ENCODE results near the gene NAPB.

The NAPB gene

GRCh38 chr20:23356203-23356602 is 65.1 kb downstream of the NAPB start:
- Histone ChIP-seq H3K9me3 (ENCODE audit: insufficient read depth, low read depth, low read length) (no peaks in the 10 kb centered on the region), H3K9ac (ENCODE audit: low read depth, low read length, poor library complexity, severe bottlenecking) (no peak overlapping the region), H3K4me3 (ENCODE audit: low read length, poor library complexity, severe bottlenecking) (no peak overlapping the region), H3K27me3 (ENCODE audit: insufficient read depth, low read length, poor library complexity, severe bottlenecking) (no peaks in the 10 kb centered on the region), H3K4me1 (ENCODE audit: insufficient read depth, low read length, poor library complexity, severe bottlenecking) (peaks cover 49% of the 10 kb centered on the region), H3K79me2 (ENCODE audit: insufficient read depth, low read length) (peaks cover 51% of the 10 kb centered on the region), H3K9me2 (replicated peaks; ENCODE audit: low read depth, low read length) (no peaks in the 10 kb centered on the region), H4K20me1 (ENCODE audit: insufficient read depth, low read length, poor library complexity, severe bottlenecking) (peaks cover 35% of the 10 kb centered on the region), H3K4me2 (ENCODE audit: low read depth, low read length, poor library complexity, severe bottlenecking) (no peak overlapping the region), H3F3A (ENCODE audit: low read depth) (peaks cover 3% of the 10 kb centered on the region; the same call in 1 of the 2 replicates), H3K36me3 (ENCODE audit: insufficient read depth, low read length) (peaks cover 13% of the 10 kb centered on the region; the same call in 1 of the 2 replicates), H2AFZ (ENCODE audit: low read length) (no peak overlapping the region)
- TF ChIP-seq EZH2phosphoT487 (IDR thresholded peaks at IDR 0.05; ENCODE audit: borderline replicate concordance) = no peak
- no peak for TF ChIP-seq CTCF (conservative IDR thresholded peaks at IDR 0.05; ENCODE audit: low read length)

GRCh38 chr20:23350904-23351838 is 70.1 kb downstream of the NAPB start:
- Histone ChIP-seq H3K9ac (ENCODE audit: low read depth, low read length, poor library complexity, severe bottlenecking) (peak overlapping the region; percentile 93), H3F3A (ENCODE audit: low read depth) (no peaks in the 10 kb centered on the region), H3K4me3 (ENCODE audit: low read length, poor library complexity, severe bottlenecking) (peak overlapping the region; percentile 83), H4K20me1 (ENCODE audit: insufficient read depth, low read length, poor library complexity, severe bottlenecking) (peaks cover 39% of the 10 kb centered on the region), H2AFZ (ENCODE audit: low read length) (peak overlapping the region; percentile 82), H3K36me3 (ENCODE audit: insufficient read depth, low read length) (peaks cover 13% of the 10 kb centered on the region; the same call in 1 of the 2 replicates), H3K9me3 (ENCODE audit: insufficient read depth, low read depth, low read length) (no peaks in the 10 kb centered on the region), H3K79me2 (ENCODE audit: insufficient read depth, low read length) (peaks cover 54% of the 10 kb centered on the region), H3K4me2 (ENCODE audit: low read depth, low read length, poor library complexity, severe bottlenecking) (peak overlapping the region; percentile 79), H3K9me2 (replicated peaks; ENCODE audit: low read depth, low read length) (no peaks in the 10 kb centered on the region), H3K27me3 (ENCODE audit: insufficient read depth, low read length, poor library complexity, severe bottlenecking) (no peaks in the 10 kb centered on the region), H3K4me1 (ENCODE audit: insufficient read depth, low read length, poor library complexity, severe bottlenecking) (peaks cover 36% of the 10 kb centered on the region)
- TF ChIP-seq CTCF (conservative IDR thresholded peaks at IDR 0.05; ENCODE audit: low read length) = no peak
- no peak for TF ChIP-seq EZH2phosphoT487 (IDR thresholded peaks at IDR 0.05; ENCODE audit: borderline replicate concordance)

- H3K36me3 ChIP-seq (ENCODE audit: insufficient read depth, low read length) = peaks cover 10% of the 10 kb centered on the region; the same call in 1 of the 2 replicates
- H3K9me2 ChIP-seq (replicated peaks; ENCODE audit: low read depth, low read length) = no peaks in the 10 kb centered on the region
- peaks cover 36% of the 10 kb centered on the region for H3K4me1 ChIP-seq (ENCODE audit: insufficient read depth, low read length, poor library complexity, severe bottlenecking)
- no peaks in the 10 kb centered on the region for H3K9me3 ChIP-seq (ENCODE audit: insufficient read depth, low read depth, low read length)
- TF ChIP-seq EZH2phosphoT487 (IDR thresholded peaks at IDR 0.05; ENCODE audit: borderline replicate concordance) (no peak), CTCF (conservative IDR thresholded peaks at IDR 0.05; ENCODE audit: low read length) (no peak)
- peak within 1 kb of the TSS; percentile 85 for H2AFZ ChIP-seq (ENCODE audit: low read length)
- no peaks in the 10 kb centered on the region for H3F3A ChIP-seq (ENCODE audit: low read depth)
- H4K20me1 ChIP-seq (ENCODE audit: insufficient read depth, low read length, poor library complexity, severe bottlenecking) = peaks cover 37% of the 10 kb centered on the region
- peak within 1 kb of the TSS; percentile 93 for H3K9ac ChIP-seq (ENCODE audit: low read depth, low read length, poor library complexity, severe bottlenecking)
- H3K79me2 ChIP-seq (ENCODE audit: insufficient read depth, low read length) = peaks cover 51% of the 10 kb centered on the region
- no peaks in the 10 kb centered on the region for H3K27me3 ChIP-seq (ENCODE audit: insufficient read depth, low read length, poor library complexity, severe bottlenecking)
- peak within 1 kb of the TSS; percentile 79 for H3K4me2 ChIP-seq (ENCODE audit: low read depth, low read length, poor library complexity, severe bottlenecking)
- peak within 1 kb of the TSS; percentile 83 for H3K4me3 ChIP-seq (ENCODE audit: low read length, poor library complexity, severe bottlenecking)
Measured at GRCh38 chr20:23350196-23350903, 70.9 kb downstream of the NAPB start, which contains the start of gene NXT1. Gene NXT1, plus strand, starts transcription at chr20:23350791. Its CDS starts 3,251 bp downstream, at chr20:23354042.
